ENCODE data around the gene KIF17. TPM values are rescaled to one million over a fixed set of nuclear protein-coding genes. Genes with fewer than 3 reads are reported as not detected.
A peak's percentile ranks its signal among the peaks of the same experiment; 100 is the strongest.

Gene KIF17
- total RNA-seq, 1 donor from 2014 or later = 2.2 TPM

DNA sequence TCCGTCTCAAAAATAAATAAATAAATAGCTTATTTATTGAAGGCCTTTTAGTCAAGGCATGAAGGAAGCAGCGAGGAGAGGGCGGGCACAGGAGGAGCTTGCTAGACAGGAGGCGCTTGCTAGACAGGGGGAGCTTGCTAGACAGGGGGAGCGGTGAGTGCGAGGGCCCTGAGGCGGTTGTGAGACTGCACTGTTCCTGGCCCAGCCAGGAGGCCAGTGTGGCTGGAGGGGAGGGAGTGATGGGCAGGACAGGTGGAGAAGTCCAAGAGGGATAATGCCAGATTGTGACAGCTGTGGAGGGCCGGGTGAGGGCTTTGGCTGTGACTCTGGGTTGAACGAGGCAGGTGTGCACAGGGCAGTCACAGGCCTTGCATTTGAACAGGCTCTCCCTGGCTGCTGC lies 18.2 kb downstream of the KIF17 start:
- no peaks in the 10 kb centered on the region for H3K9me3 Mint-ChIP-seq (ENCODE audit: unreplicated experiment)
- H3K27ac ChIP-seq (ENCODE audit: low read depth, low read length) = no peak overlapping the region
- H3K4me2 ChIP-seq (ENCODE audit: low read length) = no peak overlapping the region
- H3K4me3 ChIP-seq (ENCODE audit: insufficient read depth, low read depth, low read length) = no peak overlapping the region
- H3K4me3 Mint-ChIP-seq (ENCODE audit: unreplicated experiment) = no peak overlapping the region
- no peaks in the 10 kb centered on the region for H3K36me3 ChIP-seq (ENCODE audit: insufficient read depth, low read length)
- TF ChIP-seq, protein P1, sequence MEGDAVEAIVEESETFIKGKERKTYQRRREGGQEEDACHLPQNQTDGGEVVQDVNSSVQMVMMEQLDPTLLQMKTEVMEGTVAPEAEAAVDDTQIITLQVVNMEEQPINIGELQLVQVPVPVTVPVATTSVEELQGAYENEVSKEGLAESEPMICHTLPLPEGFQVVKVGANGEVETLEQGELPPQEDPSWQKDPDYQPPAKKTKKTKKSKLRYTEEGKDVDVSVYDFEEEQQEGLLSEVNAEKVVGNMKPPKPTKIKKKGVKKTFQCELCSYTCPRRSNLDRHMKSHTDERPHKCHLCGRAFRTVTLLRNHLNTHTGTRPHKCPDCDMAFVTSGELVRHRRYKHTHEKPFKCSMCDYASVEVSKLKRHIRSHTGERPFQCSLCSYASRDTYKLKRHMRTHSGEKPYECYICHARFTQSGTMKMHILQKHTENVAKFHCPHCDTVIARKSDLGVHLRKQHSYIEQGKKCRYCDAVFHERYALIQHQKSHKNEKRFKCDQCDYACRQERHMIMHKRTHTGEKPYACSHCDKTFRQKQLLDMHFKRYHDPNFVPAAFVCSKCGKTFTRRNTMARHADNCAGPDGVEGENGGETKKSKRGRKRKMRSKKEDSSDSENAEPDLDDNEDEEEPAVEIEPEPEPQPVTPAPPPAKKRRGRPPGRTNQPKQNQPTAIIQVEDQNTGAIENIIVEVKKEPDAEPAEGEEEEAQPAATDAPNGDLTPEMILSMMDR (IDR thresholded peaks at IDR 0.05; ENCODE audit: insufficient read depth, low read depth, low read length) = no peak
- no peak for TF ChIP-seq EZH2 (IDR thresholded peaks at IDR 0.05; ENCODE audit: insufficient read depth, low read length)
- peaks cover 14% of the 10 kb centered on the region for H3K4me1 Mint-ChIP-seq (ENCODE audit: low read depth, unreplicated experiment)
- H3K9ac ChIP-seq (ENCODE audit: low read length) = no peak overlapping the region
- FAIRE-seq (no peak), DNase-seq (ENCODE audit: low read depth) (no peak)
- no peaks in the 10 kb centered on the region for H4K20me1 ChIP-seq (ENCODE audit: insufficient read depth, low read length)
- H3K79me2 ChIP-seq (ENCODE audit: insufficient read depth, low read length) = no peaks in the 10 kb centered on the region
- H2AFZ ChIP-seq (ENCODE audit: low read depth, low read length) = no peak overlapping the region
- peaks cover 1% of the 10 kb centered on the region for H3K36me3 Mint-ChIP-seq (ENCODE audit: low read depth, unreplicated experiment)
- no peak overlapping the region for H3K27ac Mint-ChIP-seq (ENCODE audit: unreplicated experiment)
- peaks cover 4% of the 10 kb centered on the region for H3K27me3 Mint-ChIP-seq (ENCODE audit: low read depth, unreplicated experiment)
- H3K9me3 ChIP-seq (ENCODE audit: insufficient read depth, low read depth, low read length) = no peaks in the 10 kb centered on the region
- peaks cover 25% of the 10 kb centered on the region for H3K4me1 ChIP-seq (ENCODE audit: insufficient read depth, low read length)
- no peaks in the 10 kb centered on the region for H3K27me3 ChIP-seq (ENCODE audit: insufficient read depth, low read length)

DNA sequence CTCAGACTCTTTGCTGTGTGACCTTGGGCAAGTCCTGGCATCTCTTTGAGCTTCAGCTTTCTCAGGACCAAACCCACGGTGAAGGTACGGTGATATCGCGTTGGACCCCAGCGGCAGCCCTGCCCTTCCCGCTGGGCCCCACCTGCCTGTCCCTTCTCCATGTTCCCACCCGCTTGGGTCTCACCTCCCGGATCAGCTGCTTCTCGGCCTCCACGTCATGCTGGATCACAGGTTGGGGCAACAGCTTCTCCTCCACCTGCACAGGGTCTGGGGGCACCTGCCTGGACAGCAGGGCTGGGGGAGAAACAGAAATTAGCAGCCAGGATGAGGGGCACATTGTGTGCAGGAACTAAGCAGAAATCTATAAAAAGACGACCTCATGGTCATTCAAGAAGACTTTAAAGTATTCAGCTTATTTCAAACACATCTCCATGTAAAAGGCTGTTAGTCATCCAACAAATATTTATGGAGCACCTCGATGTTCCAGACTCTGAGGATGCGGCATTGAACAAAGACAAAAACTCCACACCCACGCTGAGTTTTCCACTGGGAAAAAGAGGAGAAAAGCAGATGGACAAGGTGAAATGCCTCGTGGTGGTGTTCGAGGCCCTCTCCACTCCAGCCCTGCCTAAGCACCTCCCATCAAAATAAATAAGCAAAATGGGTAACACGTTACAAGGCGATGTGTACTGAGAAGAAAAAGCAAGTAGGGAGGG lies 19.5 kb downstream of the KIF17 start:
- Histone ChIP-seq H3K9me3 (ENCODE audit: insufficient read depth, low read depth, low read length) (no peaks in the 10 kb centered on the region), H3K27me3 (ENCODE audit: insufficient read depth, low read length) (no peaks in the 10 kb centered on the region), H3K36me3 (ENCODE audit: insufficient read depth, low read length) (no peaks in the 10 kb centered on the region), H3K27ac (ENCODE audit: low read depth, low read length) (peak overlapping the region; percentile 61), H3K4me3 (ENCODE audit: insufficient read depth, low read depth, low read length) (no peak overlapping the region), H3K4me1 (ENCODE audit: insufficient read depth, low read length) (peaks cover 25% of the 10 kb centered on the region), H3K79me2 (ENCODE audit: insufficient read depth, low read length) (no peaks in the 10 kb centered on the region), H2AFZ (ENCODE audit: low read depth, low read length) (no peak overlapping the region), H3K9ac (ENCODE audit: low read length) (peak overlapping the region; percentile 32), H3K4me2 (ENCODE audit: low read length) (peak overlapping the region; percentile 61), H4K20me1 (ENCODE audit: insufficient read depth, low read length) (no peaks in the 10 kb centered on the region)
- Mint-ChIP-seq H3K36me3 (ENCODE audit: low read depth, unreplicated experiment) (no peaks in the 10 kb centered on the region), H3K4me1 (ENCODE audit: low read depth, unreplicated experiment) (peaks cover 14% of the 10 kb centered on the region), H3K27me3 (ENCODE audit: low read depth, unreplicated experiment) (peaks cover 4% of the 10 kb centered on the region), H3K4me3 (ENCODE audit: unreplicated experiment) (peak overlapping the region; percentile 68), H3K9me3 (ENCODE audit: unreplicated experiment) (no peaks in the 10 kb centered on the region), H3K27ac (ENCODE audit: unreplicated experiment) (peak overlapping the region; percentile 97)
- DNase-seq (ENCODE audit: low read depth) (peak; percentile 86), FAIRE-seq (peak; percentile 63)
- no peak for TF ChIP-seq EZH2 (IDR thresholded peaks at IDR 0.05; ENCODE audit: insufficient read depth, low read length)
- TF ChIP-seq, protein P1 (IDR thresholded peaks at IDR 0.05; ENCODE audit: insufficient read depth, low read depth, low read length) = no peak

DNA sequence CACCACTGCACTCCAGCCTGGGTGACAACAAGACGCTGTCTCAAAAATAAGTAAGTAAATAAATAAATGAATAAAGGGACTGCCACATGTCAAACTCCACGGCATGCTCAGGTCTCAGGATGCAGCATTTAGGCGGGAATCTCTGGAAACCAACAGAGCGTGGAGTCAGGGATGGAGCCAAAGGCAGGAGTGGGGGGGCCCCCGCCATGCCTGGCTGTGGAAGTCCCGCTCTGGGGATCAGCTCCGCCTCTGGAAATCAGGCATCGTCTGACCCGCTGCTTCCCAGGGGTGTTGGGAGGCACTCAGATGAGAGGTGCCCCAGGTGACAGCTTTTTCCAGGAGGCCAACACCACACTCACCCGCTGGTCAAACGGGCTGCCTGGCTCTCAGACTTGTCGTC lies 20.2 kb downstream of the KIF17 start:
- Histone ChIP-seq H3K27ac (ENCODE audit: low read depth, low read length) (peak overlapping the region; percentile 86), H4K20me1 (ENCODE audit: insufficient read depth, low read length) (no peaks in the 10 kb centered on the region), H3K4me3 (ENCODE audit: insufficient read depth, low read depth, low read length) (no peak overlapping the region), H3K9me3 (ENCODE audit: insufficient read depth, low read depth, low read length) (no peaks in the 10 kb centered on the region), H3K79me2 (ENCODE audit: insufficient read depth, low read length) (no peaks in the 10 kb centered on the region), H3K4me1 (ENCODE audit: insufficient read depth, low read length) (peaks cover 25% of the 10 kb centered on the region), H2AFZ (ENCODE audit: low read depth, low read length) (no peak overlapping the region), H3K4me2 (ENCODE audit: low read length) (peak overlapping the region; percentile 88), H3K27me3 (ENCODE audit: insufficient read depth, low read length) (no peaks in the 10 kb centered on the region), H3K9ac (ENCODE audit: low read length) (peak overlapping the region; percentile 80), H3K36me3 (ENCODE audit: insufficient read depth, low read length) (no peaks in the 10 kb centered on the region)
- peak overlapping the region; percentile 97 for H3K27ac Mint-ChIP-seq (ENCODE audit: unreplicated experiment)
- DNase-seq (ENCODE audit: low read depth) (no peak), FAIRE-seq (no peak)
- no peaks in the 10 kb centered on the region for H3K36me3 Mint-ChIP-seq (ENCODE audit: low read depth, unreplicated experiment)
- no peaks in the 10 kb centered on the region for H3K9me3 Mint-ChIP-seq (ENCODE audit: unreplicated experiment)
- peaks cover 4% of the 10 kb centered on the region for H3K27me3 Mint-ChIP-seq (ENCODE audit: low read depth, unreplicated experiment)
- peaks cover 14% of the 10 kb centered on the region for H3K4me1 Mint-ChIP-seq (ENCODE audit: low read depth, unreplicated experiment)
- H3K4me3 Mint-ChIP-seq (ENCODE audit: unreplicated experiment) = no peak overlapping the region
- TF ChIP-seq, protein P1 (IDR thresholded peaks at IDR 0.05; ENCODE audit: insufficient read depth, low read depth, low read length) = no peak
- no peak for TF ChIP-seq EZH2 (IDR thresholded peaks at IDR 0.05; ENCODE audit: insufficient read depth, low read length)
